ENCODE measurements around the gene SH3BGR. TPM values are rescaled to one million over a fixed set of nuclear protein-coding genes. Genes with fewer than 3 reads are reported as not detected.

SH3BGR gene
- total and polyA plus RNA-seq, 2 of the 8 experiments (the other 6 are each of a cell fraction or from before 2014, with no cell fraction given) = 2.1 to 5.9 TPM

- CTCF ChIA-PET (ENCODE audit: partially characterized antibody) = interaction anchor here (1.3 to 1.5 kb wide), 2 partner anchors 103 to 218 kb away, joined by 4 to 5 read pairs; no protein-coding TSS in a partner anchor
- no peak overlapping the region for H4K5ac ChIP-seq (ENCODE audit: insufficient read length, low read depth, low read length)
These were observed 59.3 kb downstream of the SH3BGR start for GRCh38 chr21:39511102-39511501.

More at GRCh38 chr21:39511102-39511501, 59.3 kb downstream of the SH3BGR start:
- Histone ChIP-seq H2BK5ac (ENCODE audit: low read depth, low read length) (no peak overlapping the region), H4K91ac (replicated peaks; ENCODE audit: insufficient read length, low read length) (peak overlapping the region; percentile 32), H3K23me2 (ENCODE audit: low read depth, low read length) (peaks cover 6% of the 10 kb centered on the region), H3K18ac (ENCODE audit: extremely low read depth, low read length) (no peak overlapping the region), H3K27me3 (replicated peaks in 1 of 4; ENCODE audit: control insufficient read depth in 3 of 4, extremely low read depth in 1 of 4, insufficient read depth in 3 of 4, low read length in 3 of 4) (no peaks in the 10 kb centered on the region), H2AK5ac (ENCODE audit: low read depth, low read length) (no peak overlapping the region), H3K23ac (ENCODE audit: insufficient read length) (no peak overlapping the region), H3K9ac (replicated peaks in 1 of 4; ENCODE audit: extremely low read depth in 1 of 4, low read depth in 3 of 4, low read length in 3 of 4) (no peak overlapping the region), H3K27ac (ENCODE audit: low read depth, low read length) (no peak overlapping the region), H3K4me1 (replicated peaks in 1 of 4; ENCODE audit: control insufficient read depth in 3 of 4, insufficient read depth in 4 of 4, low read length in 3 of 4) (peaks cover 0 to 5% (median 0%) of the 10 kb centered on the region in 4 experiments; a peak in 2 of 7 replicates), H2BK12ac (ENCODE audit: low read depth, low read length) (no peak overlapping the region), H3K56ac (replicated peaks; ENCODE audit: insufficient read length, low read depth, low read length) (peak overlapping the region; percentile 96), H2BK20ac (ENCODE audit: low read length) (no peak overlapping the region), H4K20me1 (replicated peaks in 1 of 2; ENCODE audit: control insufficient read depth in 1 of 2, insufficient read depth in 2 of 2, low read length in 2 of 2) (peaks cover 0 to 4% of the 10 kb centered on the region in 2 experiments), H3K36me3 (ENCODE audit: control insufficient read depth in 2 of 4, insufficient read depth in 4 of 4, low read length in 3 of 4) (no peaks in the 10 kb centered on the region; a peak in 1 of 8 replicates), H3K79me1 (ENCODE audit: low read depth, low read length) (no peaks in the 10 kb centered on the region), H2BK15ac (ENCODE audit: low read length) (peak overlapping the region; percentile 9; the same call in 1 of the 2 replicates), H3K14ac (ENCODE audit: insufficient read length) (no peak overlapping the region), H4K8ac (ENCODE audit: extremely low read depth, insufficient read depth, low read length) (no peak overlapping the region), H3K4me3 (ENCODE audit: extremely low read depth in 1 of 4, insufficient read depth in 2 of 4, low read depth in 3 of 4, low read length in 4 of 4) (no peak overlapping the region), H2BK120ac (replicated peaks; ENCODE audit: low read depth, low read length) (no peak overlapping the region), H3K9me3 (ENCODE audit: insufficient read depth in 2 of 2, low read depth in 1 of 2, low read length in 1 of 2) (no peaks in the 10 kb centered on the region), H3K4ac (replicated peaks; ENCODE audit: insufficient read length, low read depth, low read length) (peak overlapping the region; percentile 54), H3K4me2 (ENCODE audit: insufficient read depth in 1 of 2, low read depth in 2 of 2, low read length in 2 of 2) (no peak overlapping the region), H3K79me2 (ENCODE audit: control insufficient read depth in 1 of 2, insufficient read depth in 2 of 2, low read length in 2 of 2) (no peaks in the 10 kb centered on the region), H2AFZ (ENCODE audit: low read length) (no peak overlapping the region)
- DNase-seq (ENCODE audit: low read depth in 1 of 2, low spot score in 2 of 2) (no peak), FAIRE-seq (no peak)
- TF ChIP-seq CBX5 (IDR thresholded peaks at IDR 0.05; ENCODE audit: low read depth, low read length) = no peak
- no peak for TF ChIP-seq PHF8 (conservative IDR thresholded peaks at IDR 0.05; ENCODE audit: low read depth, low read length)
- TF ChIP-seq GTF2F1 (IDR thresholded peaks at IDR 0.05; ENCODE audit: borderline replicate concordance, low read depth, low read length) = no peak
- TF ChIP-seq NRF1 (IDR thresholded peaks at IDR 0.05; ENCODE audit: low read depth, low read length) = no peak
- TF ChIP-seq TAF7 (optimal IDR thresholded peaks at IDR 0.05; ENCODE audit: borderline replicate concordance, low read depth, low read length) = no peak
- no peak for TF ChIP-seq CBX8 (IDR thresholded peaks at IDR 0.05; ENCODE audit: borderline replicate concordance, low read depth, low read length)
- TF ChIP-seq SP4 (IDR thresholded peaks at IDR 0.05; ENCODE audit: low read length) = no peak
- no peak for TF ChIP-seq RNF2 (IDR thresholded peaks at IDR 0.05; ENCODE audit: borderline replicate concordance, low read depth, low read length, missing control alignments, poor library complexity, severe bottlenecking)
- TF ChIP-seq CHD1 (IDR thresholded peaks at IDR 0.05; ENCODE audit: low read depth, low read length) = no peak
- TF ChIP-seq JUND (IDR thresholded peaks at IDR 0.05; ENCODE audit: low read length) = no peak
- TF ChIP-seq SP1 (IDR thresholded peaks at IDR 0.05; ENCODE audit: low read depth, low read length) = no peak
- TF ChIP-seq RAD21 (IDR thresholded peaks at IDR 0.05 in 1 of 2, conservative IDR thresholded peaks at IDR 0.05 in 1 of 2; ENCODE audit: low read depth in 2 of 2, low read length in 2 of 2) = no peak
- TF ChIP-seq POLR2AphosphoS5 (IDR thresholded peaks at IDR 0.05; ENCODE audit: low read depth, low read length) = no peak
- POLR2A ChIA-PET (ENCODE audit: partially characterized antibody) = no interaction called here
- 93% methylated on average over 3 of the region's 3 CpGs; no CpG with 5 or more reads in 1 of the 2 experiments for WGBS, 2 experiments (ENCODE audit: extremely low coverage in 1 of 2, insufficient coverage in 1 of 2, insufficient read length in 1 of 2, insufficient replicate concordance in 2 of 2, low coverage in 1 of 2, low lambda C conversion rate in 2 of 2, missing lambda C conversion rate in 1 of 2)
